Type B pancreatic cell (in vitro differentiated cells): ENCODE results near the gene PDE3B. TPM values are rescaled to one million over a fixed set of nuclear protein-coding genes. Genes with fewer than 3 reads are reported as not detected.

ENCODE experiments used
- DNase-seq: peaks from one replicate; pipeline ENCODE4 v3.0.0; 2021; ENCODE audit warnings: mixed read lengths; ENCODE audit not compliant: unreplicated experiment; ENCODE audit errors: extremely low spot score
- H3K27ac Mint-ChIP-seq: 2 replicates; pipeline ENCODE4 v1.8.0; 2021; ENCODE audit warnings: mild to moderate bottlenecking, mixed read lengths
- H3K27me3 Mint-ChIP-seq: 2 replicates; pipeline ENCODE4 v1.8.0; 2021; ENCODE audit warnings: mixed read lengths
- H3K36me3 Mint-ChIP-seq: 2 replicates; pipeline ENCODE4 v1.8.0; 2021; ENCODE audit warnings: mixed read lengths
- H3K4me1 Mint-ChIP-seq: one replicate; pipeline ENCODE4 v1.8.0; 2021; ENCODE audit warnings: mixed read lengths; ENCODE audit not compliant: unreplicated experiment
- H3K4me3 Mint-ChIP-seq: 2 replicates; pipeline ENCODE4 v1.8.0; 2021; ENCODE audit warnings: mild to moderate bottlenecking, mixed read lengths
- H3K9me3 Mint-ChIP-seq: 2 replicates; pipeline ENCODE4 v1.8.0; 2021; ENCODE audit warnings: mixed read lengths
- total RNA-seq: library from RNA; stranded (reverse); gene quantifications from 2 replicates; pipeline ENCODE4 v1.2.1, GENCODE V29; 2021; ENCODE audit warnings: low replicate concordance
- TF ChIP-seq, protein P1 (sequence below): fragments of 200-600 bp; sonication (generic); conservative IDR thresholded peaks from 2 replicates; pipeline ENCODE4 v1.5.0; 2021; ENCODE audit warnings: antibody characterized with exemption, mild to moderate bottlenecking

PDE3B gene
- total RNA-seq, 1 donor from 2014 or later: 16.6 TPM

DNA sequence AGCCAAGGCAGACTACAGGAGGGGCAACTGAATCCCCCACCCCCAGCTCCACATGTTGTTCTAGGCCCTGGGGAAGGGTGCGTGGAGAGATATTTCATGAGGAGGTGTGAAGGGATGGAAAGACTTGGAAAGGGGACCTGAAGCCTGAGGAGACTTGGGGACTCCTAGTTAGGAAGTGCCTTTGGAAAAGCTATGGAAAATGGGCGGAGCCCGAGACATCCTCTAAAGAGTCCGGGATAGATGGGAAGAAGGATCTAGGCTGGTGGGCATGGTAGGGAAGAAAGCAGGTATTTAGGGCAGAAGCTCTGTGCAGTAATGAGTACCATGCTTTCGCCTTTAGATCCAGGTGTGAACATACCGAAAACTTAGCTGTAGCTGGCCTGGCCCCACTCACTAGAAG, 263.4 kb downstream of the PDE3B start:
- Mint-ChIP-seq H3K9me3 (no peaks in the 10 kb centered on the region), H3K27me3 (no peaks in the 10 kb centered on the region), H3K27ac (no peak overlapping the region), H3K4me1 (peaks cover 3% of the 10 kb centered on the region), H3K4me3 (no peak overlapping the region), H3K36me3 (no peaks in the 10 kb centered on the region)
- TF ChIP-seq, protein P1, sequence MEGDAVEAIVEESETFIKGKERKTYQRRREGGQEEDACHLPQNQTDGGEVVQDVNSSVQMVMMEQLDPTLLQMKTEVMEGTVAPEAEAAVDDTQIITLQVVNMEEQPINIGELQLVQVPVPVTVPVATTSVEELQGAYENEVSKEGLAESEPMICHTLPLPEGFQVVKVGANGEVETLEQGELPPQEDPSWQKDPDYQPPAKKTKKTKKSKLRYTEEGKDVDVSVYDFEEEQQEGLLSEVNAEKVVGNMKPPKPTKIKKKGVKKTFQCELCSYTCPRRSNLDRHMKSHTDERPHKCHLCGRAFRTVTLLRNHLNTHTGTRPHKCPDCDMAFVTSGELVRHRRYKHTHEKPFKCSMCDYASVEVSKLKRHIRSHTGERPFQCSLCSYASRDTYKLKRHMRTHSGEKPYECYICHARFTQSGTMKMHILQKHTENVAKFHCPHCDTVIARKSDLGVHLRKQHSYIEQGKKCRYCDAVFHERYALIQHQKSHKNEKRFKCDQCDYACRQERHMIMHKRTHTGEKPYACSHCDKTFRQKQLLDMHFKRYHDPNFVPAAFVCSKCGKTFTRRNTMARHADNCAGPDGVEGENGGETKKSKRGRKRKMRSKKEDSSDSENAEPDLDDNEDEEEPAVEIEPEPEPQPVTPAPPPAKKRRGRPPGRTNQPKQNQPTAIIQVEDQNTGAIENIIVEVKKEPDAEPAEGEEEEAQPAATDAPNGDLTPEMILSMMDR: no peak
- DNase-seq: no peak

DNA sequence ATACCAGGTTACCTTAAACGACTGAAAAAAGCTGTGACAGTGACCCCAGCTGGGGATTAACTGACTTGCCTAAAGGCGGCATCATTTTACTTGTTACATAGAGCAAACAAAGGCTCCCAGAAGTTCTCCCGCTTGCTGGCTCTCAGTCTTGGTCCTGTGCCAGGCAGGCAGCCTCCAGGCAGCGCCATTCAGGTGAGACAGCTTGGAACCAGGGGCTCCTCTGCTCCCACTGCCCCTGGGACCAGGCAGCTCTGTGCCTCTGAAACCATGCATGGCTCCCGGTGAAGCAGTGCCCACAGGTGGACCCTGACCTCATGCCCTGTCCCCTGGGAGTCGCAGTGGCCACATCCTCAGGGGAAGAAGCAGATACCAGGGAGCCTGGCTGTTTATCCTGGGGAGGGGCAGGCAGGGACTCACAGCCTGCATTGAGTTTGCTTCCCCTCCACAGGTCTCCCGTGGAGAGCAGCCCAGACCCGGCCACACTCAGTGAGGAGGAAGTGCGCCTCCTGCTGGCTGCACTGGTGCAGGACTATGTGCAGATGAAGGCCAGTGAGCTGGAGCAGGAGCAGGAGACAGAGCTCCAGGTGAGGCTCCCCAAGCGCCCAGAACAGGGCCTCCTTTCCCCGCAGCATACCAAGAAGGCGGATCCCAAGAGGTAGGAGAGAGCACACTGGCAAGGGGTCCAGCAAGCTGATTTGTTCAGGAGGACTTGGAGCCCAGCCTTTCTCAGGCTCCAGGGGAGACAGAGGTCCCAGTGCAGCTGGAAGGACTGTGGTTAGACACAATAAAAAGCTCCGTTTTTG, 264.0 kb downstream of the PDE3B start:
- Mint-ChIP-seq H3K9me3 (no peaks in the 10 kb centered on the region), H3K4me1 (peaks cover 3% of the 10 kb centered on the region), H3K27ac (no peak overlapping the region), H3K27me3 (no peaks in the 10 kb centered on the region), H3K36me3 (no peaks in the 10 kb centered on the region), H3K4me3 (no peak overlapping the region)
- TF ChIP-seq, protein P1: peak; percentile 80
- peak; percentile 80 for DNase-seq

DNA sequence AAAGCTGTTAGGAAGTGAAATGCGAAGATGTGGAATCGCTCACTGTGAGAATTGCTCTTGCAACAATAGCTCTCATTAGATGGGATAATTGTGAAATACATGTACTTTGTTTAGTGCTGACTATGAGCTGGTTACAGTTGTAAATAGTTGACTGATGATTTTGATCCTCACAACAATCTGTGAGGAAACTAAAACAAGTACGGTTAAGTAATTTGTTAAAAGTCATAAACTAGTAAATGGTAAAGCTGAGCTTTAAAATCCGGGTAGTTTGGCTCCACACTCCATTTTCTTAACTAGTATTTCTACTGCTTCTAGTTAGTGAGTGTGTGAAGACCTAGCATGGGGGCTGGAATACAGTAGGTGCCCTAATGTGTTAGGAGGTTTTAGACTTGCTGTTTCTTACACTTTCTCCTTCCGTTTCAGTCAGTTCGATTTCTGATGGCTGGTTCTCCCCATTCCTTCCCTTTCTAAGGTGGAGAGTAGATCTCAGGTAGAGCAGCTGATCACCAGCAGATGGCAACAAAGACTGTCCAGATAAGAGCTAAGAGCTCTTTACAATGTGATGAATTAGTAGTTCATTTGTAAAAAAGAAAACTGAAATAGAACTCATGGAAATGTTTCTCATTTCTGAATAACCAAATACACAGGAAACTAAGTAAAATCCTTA, 264.7 kb downstream of the PDE3B start:
- Mint-ChIP-seq H3K27me3 (no peaks in the 10 kb centered on the region), H3K27ac (no peak overlapping the region), H3K9me3 (no peaks in the 10 kb centered on the region), H3K4me3 (no peak overlapping the region), H3K36me3 (no peaks in the 10 kb centered on the region), H3K4me1 (peaks cover 3% of the 10 kb centered on the region)
- DNase-seq: no peak
- TF ChIP-seq, protein P1: peak; percentile 75

DNA sequence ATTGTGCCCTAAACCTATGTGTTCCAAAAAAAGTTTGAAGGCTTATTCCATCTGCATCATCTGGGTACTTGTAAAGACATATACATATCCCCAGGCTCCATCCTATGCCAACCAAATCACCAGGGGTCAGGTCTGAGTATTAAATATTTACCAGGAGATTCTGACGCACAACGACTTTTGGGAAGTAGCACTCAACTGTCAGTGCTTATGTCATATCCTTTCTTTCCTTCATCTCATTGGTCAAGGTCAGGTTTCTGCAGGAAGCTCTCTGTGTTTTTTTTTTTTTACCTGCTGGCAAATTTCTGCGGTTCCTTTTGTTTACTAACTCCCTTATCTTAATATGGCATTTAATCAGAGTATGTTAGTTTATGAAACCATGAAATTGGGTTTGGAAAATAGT, 270.9 kb downstream of the PDE3B start:
- no peaks in the 10 kb centered on the region for H3K4me1 Mint-ChIP-seq
- no peak overlapping the region for H3K27ac Mint-ChIP-seq
- no peaks in the 10 kb centered on the region for H3K27me3 Mint-ChIP-seq
- no peak overlapping the region for H3K4me3 Mint-ChIP-seq
- H3K36me3 Mint-ChIP-seq: no peaks in the 10 kb centered on the region
- peaks cover 5% of the 10 kb centered on the region for H3K9me3 Mint-ChIP-seq
- no peak for DNase-seq
- TF ChIP-seq, protein P1: no peak

DNA sequence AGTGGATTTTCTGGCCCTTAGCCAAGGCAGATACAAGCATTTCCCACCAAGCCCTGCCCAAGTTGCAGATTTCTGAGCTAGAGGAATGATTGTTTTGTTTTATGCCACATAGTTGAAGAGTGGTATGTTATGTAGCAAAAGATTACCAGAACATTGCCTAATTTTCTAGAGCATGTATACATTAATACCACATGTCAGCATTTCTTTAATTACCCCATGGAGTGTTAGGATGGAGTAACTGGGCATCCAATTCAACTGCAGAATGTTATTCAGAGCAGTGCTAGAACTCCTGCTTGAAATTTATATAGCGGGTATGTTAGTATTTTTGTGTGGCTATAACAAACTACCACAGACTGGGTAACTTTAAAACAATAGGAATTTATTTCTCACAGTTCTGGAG, 272.8 kb downstream of the PDE3B start:
- H3K4me3 Mint-ChIP-seq: no peak overlapping the region
- H3K27me3 Mint-ChIP-seq: peaks cover 2% of the 10 kb centered on the region
- H3K4me1 Mint-ChIP-seq: no peaks in the 10 kb centered on the region
- H3K9me3 Mint-ChIP-seq: peaks cover 5% of the 10 kb centered on the region
- H3K27ac Mint-ChIP-seq: no peak overlapping the region
- no peaks in the 10 kb centered on the region for H3K36me3 Mint-ChIP-seq
- TF ChIP-seq, protein P1: no peak
- no peak for DNase-seq

Other genes with a start within 250 kb of the PDE3B start
- 108 and 130 TPM in 2 replicates for gene COPB1, start 144.0 kb upstream of the PDE3B start, total RNA-seq
- 126 and 150 TPM in 2 replicates for gene PSMA1, start 123.4 kb upstream of the PDE3B start, total RNA-seq
- 12.1 and 12.4 TPM in 2 replicates for gene CYP2R1, start 248.4 kb downstream of the PDE3B start, total RNA-seq